Islet of Langerhans (tissue), 1 donor: ENCODE results near the gene PARP1.
A peak's percentile ranks its signal among the peaks of the same experiment; 100 is the strongest.
"Not testable (repeated sequence)": the region's sequence is repeated elsewhere in the genome, so short reads cannot be mapped to it uniquely, and the experiment has no call there.

ENCODE experiments used
- FAIRE-seq: peaks from one replicate; lab custom pipeline; 2011; peaks lifted over from hg19 to GRCh38; lab: Jason Lieb, UNC

Gene PARP1

GRCh38 chr1:226349801-226350518 is 57.9 kb downstream of the PARP1 start:
- no peak for FAIRE-seq

- FAIRE-seq: no peak
Measured at GRCh38 chr1:226349081-226349480, 58.8 kb downstream of the PARP1 start.

DNA sequence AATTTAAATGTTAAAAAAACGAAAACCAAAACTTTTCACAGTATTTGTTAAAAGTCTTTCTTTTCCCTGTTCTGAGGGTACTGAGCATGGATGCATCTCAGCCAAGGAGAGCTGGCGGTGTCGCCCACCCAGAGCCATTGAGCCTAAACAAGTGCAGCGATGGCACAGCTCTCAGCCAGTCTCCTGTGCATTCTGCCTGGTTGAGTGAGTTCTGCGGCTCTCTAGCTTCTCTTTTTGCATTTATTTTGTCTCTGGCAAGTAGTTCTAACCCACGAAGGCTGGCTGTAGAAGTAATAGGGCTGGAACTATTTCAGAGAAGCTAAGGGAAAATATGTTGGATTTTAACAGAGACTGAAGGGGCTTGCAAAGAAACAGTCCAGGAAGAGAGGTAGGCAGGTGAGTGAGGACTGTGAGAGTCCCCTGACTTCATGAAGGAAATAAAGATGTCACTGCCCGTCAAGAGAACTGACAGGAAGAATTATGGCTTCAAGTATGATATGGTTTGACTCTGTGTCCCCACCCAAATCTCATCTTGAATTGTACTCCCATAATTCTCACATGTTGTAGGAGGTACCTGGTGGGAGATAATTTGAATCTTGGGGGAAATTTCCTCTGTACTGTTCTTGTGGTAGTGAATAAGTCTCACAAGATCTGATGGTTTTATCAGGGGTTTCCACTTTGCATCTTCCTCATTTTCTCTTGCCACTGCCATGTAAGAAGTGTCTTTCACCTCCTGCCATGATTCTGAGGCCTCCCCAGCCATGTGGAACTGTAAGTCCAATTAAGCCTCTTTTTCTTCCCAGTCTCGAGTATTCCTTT is 63.2 kb downstream of the PARP1 start:
- FAIRE-seq: no peak

DNA sequence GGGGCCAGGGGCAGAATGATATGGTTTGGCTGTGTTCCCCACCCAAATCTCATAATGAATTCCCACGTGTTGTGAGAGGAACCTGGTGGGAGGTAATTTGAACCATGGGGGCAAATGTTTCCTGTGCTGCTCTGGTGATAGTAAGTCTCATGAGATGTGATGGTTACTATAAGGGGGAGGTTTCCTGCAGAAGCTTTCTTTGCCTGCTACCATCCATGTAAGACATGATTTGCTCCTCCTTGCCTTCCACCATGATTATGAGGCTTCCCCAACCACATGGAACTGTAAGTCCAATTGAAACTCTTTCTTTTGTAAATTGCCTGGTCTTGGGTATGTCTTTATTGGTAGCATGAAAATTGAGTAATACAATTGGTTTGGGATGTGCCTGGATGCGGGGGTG is 65.2 kb downstream of the PARP1 start:
- no peak for FAIRE-seq

- FAIRE-seq: not testable (repeated sequence)
Measured at GRCh38 chr1:226340111-226340510, 67.8 kb downstream of the PARP1 start.

- no peak for FAIRE-seq
Measured at GRCh38 chr1:226337276-226337875, 70.5 kb downstream of the PARP1 start.

DNA sequence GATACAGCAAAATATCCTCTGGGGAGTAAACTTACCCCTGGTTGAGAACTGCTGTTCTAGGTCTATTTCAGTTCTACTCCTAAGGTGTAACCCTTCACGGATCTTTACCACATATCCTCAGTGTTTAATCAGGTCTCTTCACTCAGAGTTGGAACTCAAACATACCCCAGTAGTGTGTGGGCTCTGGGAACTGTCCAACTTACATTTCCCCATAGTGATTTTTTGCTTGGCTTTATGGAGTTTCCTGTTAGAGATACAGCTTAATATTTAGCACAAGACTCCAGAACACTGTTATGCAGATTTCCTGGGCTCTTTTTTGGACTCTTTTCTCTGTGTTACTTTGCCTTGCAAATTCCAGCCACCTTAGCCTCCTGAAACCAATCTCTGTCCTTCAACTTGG is 72.2 kb downstream of the PARP1 start:
- no peak for FAIRE-seq

DNA sequence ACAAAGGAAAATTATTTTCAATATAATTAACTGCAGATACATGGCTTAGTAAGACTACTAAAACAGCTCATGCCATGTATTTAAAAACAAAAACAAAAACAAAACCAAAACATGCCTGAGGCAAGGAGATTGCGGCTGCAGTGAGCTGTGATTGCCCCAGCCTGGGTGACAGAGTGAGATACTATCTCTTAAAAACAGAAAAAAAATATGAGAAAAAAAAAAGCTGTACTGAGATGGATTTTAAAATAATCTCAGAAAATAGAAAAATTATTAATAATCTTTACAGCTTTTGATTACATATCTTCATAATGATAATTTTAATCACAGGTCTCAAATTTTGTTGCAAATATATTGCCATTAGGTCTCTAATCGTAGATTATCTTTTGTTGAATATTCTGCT is 74.9 kb downstream of the PARP1 start:
- peak; percentile 82 for FAIRE-seq

- FAIRE-seq: no peak
Measured at GRCh38 chr1:226329237-226329636, 78.7 kb downstream of the PARP1 start.

GRCh38 chr1:226327761-226328162 is 80.1 kb downstream of the PARP1 start:
- FAIRE-seq: no peak

GRCh38 chr1:226325178-226325577 is 82.7 kb downstream of the PARP1 start:
- FAIRE-seq: no peak

DNA sequence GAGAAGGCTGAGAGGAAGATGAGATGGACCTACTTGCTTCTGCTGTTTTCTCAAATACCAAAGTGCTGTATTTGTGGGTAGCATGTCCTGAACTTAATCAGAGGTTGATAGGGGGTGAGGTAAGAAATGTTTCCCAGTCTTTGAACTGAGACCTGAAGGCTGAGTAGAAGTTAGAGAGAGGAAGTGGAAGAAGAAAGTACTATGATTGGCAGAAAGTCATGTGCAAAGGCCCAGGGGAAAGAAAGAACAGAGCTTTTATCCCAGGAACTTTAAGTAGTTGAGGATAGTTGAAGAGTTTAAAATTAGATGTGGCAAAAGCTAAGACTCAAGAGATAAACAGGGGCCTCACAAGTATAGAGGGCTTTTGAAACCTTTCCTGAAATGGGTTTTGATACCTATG is 83.4 kb downstream of the PARP1 start:
- FAIRE-seq: no peak

GRCh38 chr1:226322986-226323385 is 84.9 kb downstream of the PARP1 start:
- FAIRE-seq: no peak

DNA sequence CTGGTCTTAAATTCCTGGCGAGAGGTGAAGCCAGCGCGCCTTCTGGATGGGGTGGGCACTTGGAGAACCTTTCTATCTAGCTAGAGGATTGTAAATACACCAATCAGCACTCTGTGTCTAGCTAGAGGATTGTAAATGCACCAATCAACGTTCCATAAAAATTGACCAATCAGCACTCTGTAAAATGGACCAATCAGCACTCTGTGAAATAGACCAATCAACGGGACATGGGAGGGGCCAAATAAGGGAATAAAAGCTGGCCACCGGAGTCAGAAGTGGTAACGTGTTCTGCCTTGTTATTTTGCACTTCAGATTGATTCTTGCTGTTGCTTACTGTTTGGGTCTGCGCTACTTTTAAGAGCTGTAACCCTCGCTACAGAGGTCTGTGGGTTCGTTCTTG is 87.0 kb downstream of the PARP1 start:
- FAIRE-seq: no peak

DNA sequence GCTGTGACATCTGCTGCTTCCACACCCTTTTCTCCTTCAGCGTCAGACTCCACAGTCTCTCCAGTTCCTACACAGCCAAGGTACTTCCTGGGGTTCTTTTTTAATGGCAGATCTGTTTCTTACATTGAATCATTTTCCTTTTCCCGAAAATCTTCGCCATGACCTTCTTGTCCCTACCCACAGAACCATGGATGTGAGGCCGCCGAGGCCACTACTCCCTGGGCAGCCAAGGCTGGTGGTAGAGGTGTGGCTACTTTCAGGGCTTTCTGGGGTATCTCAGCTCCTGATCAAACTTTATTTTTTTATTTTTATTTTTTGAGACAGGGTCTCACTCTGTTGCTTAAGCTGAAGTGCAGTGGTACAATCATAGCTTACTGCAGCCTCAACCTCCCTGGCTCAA is 89.4 kb downstream of the PARP1 start:
- FAIRE-seq: no peak

GRCh38 chr1:226314055-226314454 is 93.8 kb downstream of the PARP1 start:
- no peak for FAIRE-seq

DNA sequence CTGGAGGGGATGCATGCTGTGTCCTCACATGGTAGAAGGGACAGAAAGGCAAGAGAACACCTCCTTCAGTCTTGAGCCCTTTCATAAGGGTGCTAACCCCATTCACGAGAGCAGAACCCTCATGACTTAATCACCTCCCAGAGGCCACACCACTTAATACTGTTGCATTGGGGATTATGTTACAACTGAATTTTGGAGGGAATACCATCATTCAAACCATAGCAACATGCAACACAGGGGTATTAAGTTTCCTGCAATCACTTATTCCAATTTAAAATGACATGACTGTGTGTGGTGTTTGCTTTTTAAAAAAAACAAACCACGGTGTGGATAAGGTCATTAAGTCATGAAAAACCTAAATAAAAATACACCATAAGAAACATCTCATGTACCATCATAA is 95.8 kb downstream of the PARP1 start:
- FAIRE-seq: no peak

DNA sequence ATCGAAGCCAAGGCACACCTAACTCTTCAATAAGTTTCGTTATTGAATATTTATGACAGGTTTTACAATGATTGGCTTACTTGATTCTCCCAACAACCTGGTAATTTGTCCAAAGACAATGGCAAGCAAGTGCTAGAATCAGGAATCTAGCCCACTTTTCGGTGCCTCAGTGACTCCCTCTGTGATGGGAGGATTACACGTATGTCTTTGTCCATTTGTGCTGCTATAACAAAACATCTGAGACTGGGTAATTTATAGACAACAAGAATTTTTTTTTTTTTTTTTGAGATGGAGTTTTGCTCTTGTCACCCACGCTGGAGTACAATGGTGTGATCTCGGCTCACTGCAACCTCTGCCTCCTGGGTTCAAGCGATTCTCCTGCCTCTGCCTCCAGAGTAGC is 96.5 kb downstream of the PARP1 start:
- no peak for FAIRE-seq
